IPS DF 6.9 (cell line): Measurements from ENCODE around the gene ATP5F1D.
A peak's percentile ranks its signal among the peaks of the same experiment; 100 is the strongest.

Experiments
- DNase-seq: peaks from one replicate; pipeline ENCODE4 v3.0.0-alpha.2; 2013; ENCODE audit warnings: low read depth, low spot score
- H3K27ac ChIP-seq: one replicate; pipeline ENCODE4 v1.5.1; 2013; ENCODE audit warnings: low read length, control low read depth
- H3K27me3 ChIP-seq: 2 replicates; pipeline ENCODE4 v1.6.1; 2013; ENCODE audit warnings: mild to moderate bottlenecking, low read length; ENCODE audit not compliant: control insufficient read depth, insufficient read depth
- H3K36me3 ChIP-seq: 2 replicates; pipeline ENCODE4 v1.6.1; 2013; ENCODE audit warnings: low read length; ENCODE audit not compliant: control insufficient read depth, insufficient read depth
- H3K4me1 ChIP-seq: 2 replicates; pipeline ENCODE4 v1.6.1; 2013; ENCODE audit warnings: low read length; ENCODE audit not compliant: control insufficient read depth, insufficient read depth
- H3K4me3 ChIP-seq: 2 replicates; pipeline ENCODE4 v1.5.1; 2013; ENCODE audit warnings: mild to moderate bottlenecking, low read length
- H3K9me3 ChIP-seq: 2 replicates; pipeline ENCODE4 v1.6.1; 2013; ENCODE audit warnings: low read length, inconsistent platforms; ENCODE audit not compliant: control insufficient read depth, insufficient read depth
- WGBS: extraction: QIAGEN DNeasy Blood & Tissue Kit; methylation state at CpG from one replicate; pipeline ENCODE4 v1.1.7; 2013; ENCODE audit warnings: mixed read lengths, missing lambda C conversion rate; ENCODE audit not compliant: insufficient read length, insufficient coverage; 5-methylcytosine and 5-hydroxymethylcytosine counted together

ATP5F1D gene

GRCh38 chr19:1254530-1255185 is 13.1 kb downstream of the ATP5F1D start:
- Histone ChIP-seq H3K4me1 (peaks cover 5% of the 10 kb centered on the region), H3K36me3 (peaks cover 47% of the 10 kb centered on the region), H3K4me3 (no peak overlapping the region), H3K27ac (no peak overlapping the region), H3K9me3 (no peaks in the 10 kb centered on the region), H3K27me3 (no peaks in the 10 kb centered on the region)
- DNase-seq, result no peak
- WGBS, result no CpG with 5 or more reads among the region's 20 CpGs

- peaks cover 43% of the 10 kb centered on the region for H3K36me3 ChIP-seq
- H3K27me3 ChIP-seq, result no peaks in the 10 kb centered on the region
- no peak for DNase-seq
- WGBS, result no CpG with 5 or more reads among the region's 52 CpGs
- no peaks in the 10 kb centered on the region for H3K9me3 ChIP-seq
- H3K4me3 ChIP-seq, result no peak overlapping the region
- H3K27ac ChIP-seq, result no peak overlapping the region
- peaks cover 12% of the 10 kb centered on the region for H3K4me1 ChIP-seq
These were observed 13.9 kb downstream of the ATP5F1D start for GRCh38 chr19:1255186-1256161.

- peaks cover 37% of the 10 kb centered on the region for H3K36me3 ChIP-seq
- no peaks in the 10 kb centered on the region for H3K9me3 ChIP-seq
- no peaks in the 10 kb centered on the region for H3K27me3 ChIP-seq
- DNase-seq, result no peak
- no peak overlapping the region for H3K4me3 ChIP-seq
- H3K27ac ChIP-seq, result no peak overlapping the region
- H3K4me1 ChIP-seq, result peaks cover 14% of the 10 kb centered on the region
- WGBS, result no CpG with 5 or more reads among the region's 46 CpGs
These were observed 15.3 kb downstream of the ATP5F1D start for GRCh38 chr19:1256646-1257474.

GRCh38 chr19:1257475-1258162 is 16.1 kb downstream of the ATP5F1D start:
- Histone ChIP-seq H3K4me1 (peaks cover 16% of the 10 kb centered on the region), H3K27me3 (no peaks in the 10 kb centered on the region), H3K27ac (no peak overlapping the region), H3K9me3 (no peaks in the 10 kb centered on the region), H3K4me3 (no peak overlapping the region), H3K36me3 (peaks cover 34% of the 10 kb centered on the region)
- DNase-seq, result no peak
- WGBS, result no CpG with 5 or more reads among the region's 23 CpGs

GRCh38 chr19:1258163-1258492 is 16.6 kb downstream of the ATP5F1D start:
- H3K27ac ChIP-seq, result no peak overlapping the region
- WGBS, result no CpG with 5 or more reads among the region's 8 CpGs

GRCh38 chr19:1258707-1259205 is 17.2 kb downstream of the ATP5F1D start:
- H3K36me3 ChIP-seq, result peaks cover 31% of the 10 kb centered on the region
- H3K27ac ChIP-seq, result no peak overlapping the region
- H3K27me3 ChIP-seq, result no peaks in the 10 kb centered on the region
- DNase-seq, result no peak
- peaks cover 17% of the 10 kb centered on the region for H3K4me1 ChIP-seq
- H3K9me3 ChIP-seq, result no peaks in the 10 kb centered on the region
- no CpG with 5 or more reads among the region's 15 CpGs for WGBS
- no peak overlapping the region for H3K4me3 ChIP-seq

More at GRCh38 chr19:1258163-1258492, 16.6 kb downstream of the ATP5F1D start:
- H3K4me1 ChIP-seq, result peaks cover 17% of the 10 kb centered on the region
- no peak overlapping the region for H3K4me3 ChIP-seq
- H3K36me3 ChIP-seq, result peaks cover 33% of the 10 kb centered on the region
- no peaks in the 10 kb centered on the region for H3K27me3 ChIP-seq
- no peaks in the 10 kb centered on the region for H3K9me3 ChIP-seq
- DNase-seq, result no peak

- H3K4me3 ChIP-seq, result no peak overlapping the region
- WGBS, result no CpG with 5 or more reads among the region's 17 CpGs
These were observed 17.8 kb downstream of the ATP5F1D start for GRCh38 chr19:1259206-1259875.

GRCh38 chr19:1259876-1260748 is 18.6 kb downstream of the ATP5F1D start:
- peaks cover 20% of the 10 kb centered on the region for H3K4me1 ChIP-seq
- H3K36me3 ChIP-seq, result peaks cover 17% of the 10 kb centered on the region
- no peak overlapping the region for H3K27ac ChIP-seq
- peak overlapping the region; percentile 4; the same call in 1 of the 2 replicates for H3K4me3 ChIP-seq
- H3K9me3 ChIP-seq, result no peaks in the 10 kb centered on the region
- DNase-seq, result no peak
- no CpG with 5 or more reads among the region's 33 CpGs for WGBS
- no peaks in the 10 kb centered on the region for H3K27me3 ChIP-seq

More at GRCh38 chr19:1259206-1259875, 17.8 kb downstream of the ATP5F1D start:
- DNase-seq, result no peak
- Histone ChIP-seq H3K9me3 (no peaks in the 10 kb centered on the region), H3K36me3 (peaks cover 25% of the 10 kb centered on the region), H3K27me3 (no peaks in the 10 kb centered on the region), H3K4me1 (peaks cover 17% of the 10 kb centered on the region), H3K27ac (no peak overlapping the region)
